Measurements from ENCODE around the gene POLN.
"Not testable (repeated sequence)": the region's sequence is repeated elsewhere in the genome, so short reads cannot be mapped to it uniquely, and the experiment has no call there.

POLN gene

GRCh38 chr4:2163311-2163821 lies 78.6 kb downstream of the POLN start:
- DNase-seq (ENCODE audit: low read depth): no peak

GRCh38 chr4:2161092-2161703 lies 80.7 kb downstream of the POLN start:
- not testable (repeated sequence) for DNase-seq (ENCODE audit: low read depth)

- no peak for DNase-seq (ENCODE audit: low read depth)
Measured at GRCh38 chr4:2159931-2160330, 82.0 kb downstream of the POLN start.

GRCh38 chr4:2155246-2155645 lies 86.7 kb downstream of the POLN start:
- no peak for DNase-seq (ENCODE audit: low read depth)

- DNase-seq (ENCODE audit: low read depth): no peak
Measured at GRCh38 chr4:2154215-2154740, 87.6 kb downstream of the POLN start.

- DNase-seq (ENCODE audit: low read depth): no peak
Measured at GRCh38 chr4:2151544-2151943, 90.4 kb downstream of the POLN start.

- no peak for DNase-seq (ENCODE audit: low read depth)
Measured at GRCh38 chr4:2150076-2150475, 91.8 kb downstream of the POLN start.

GRCh38 chr4:2142630-2143427 lies 99.1 kb downstream of the POLN start:
- DNase-seq (ENCODE audit: low read depth): no peak

- DNase-seq (ENCODE audit: low read depth): peak; percentile 1
Measured at GRCh38 chr4:2141762-2142451, 100.0 kb downstream of the POLN start.

- no peak for DNase-seq (ENCODE audit: low read depth)
Measured at GRCh38 chr4:2141022-2141761, 100.7 kb downstream of the POLN start.

GRCh38 chr4:2138846-2139500 lies 102.9 kb downstream of the POLN start:
- DNase-seq (ENCODE audit: low read depth): no peak

GRCh38 chr4:2136726-2137125 lies 105.2 kb downstream of the POLN start:
- no peak for DNase-seq (ENCODE audit: low read depth)

GRCh38 chr4:2135083-2135482 lies 106.8 kb downstream of the POLN start:
- no peak for DNase-seq (ENCODE audit: low read depth)

GRCh38 chr4:2132438-2132837 lies 109.5 kb downstream of the POLN start:
- no peak for DNase-seq (ENCODE audit: low read depth)

- no peak for DNase-seq (ENCODE audit: low read depth)
Measured at GRCh38 chr4:2127609-2128332, 114.2 kb downstream of the POLN start.

- no peak for DNase-seq (ENCODE audit: low read depth)
Measured at GRCh38 chr4:2126309-2127043, 115.4 kb downstream of the POLN start.

GRCh38 chr4:2125831-2126230 lies 116.1 kb downstream of the POLN start:
- no peak for DNase-seq (ENCODE audit: low read depth)

- no peak for DNase-seq (ENCODE audit: low read depth)
Measured at GRCh38 chr4:2125023-2125422, 116.9 kb downstream of the POLN start.

GRCh38 chr4:2116687-2117400 lies 125.1 kb downstream of the POLN start:
- no peak for DNase-seq (ENCODE audit: low read depth)
